Muscle layer of colon (tissue), 2 donors: ENCODE results near the gene CEP128.

Source experiments
- H3K27ac ChIP-seq: one replicate; pipeline ENCODE4 v1.7.0; 2013; ENCODE audit warnings: low read depth, mild to moderate bottlenecking, low read length, moderate library complexity
- H3K27me3 ChIP-seq, 2 donors: one replicate each; pipeline ENCODE4 v1.7.0; 2013; ENCODE audit warnings: low read length in 2 of 2, mild to moderate bottlenecking in 2 of 2; ENCODE audit not compliant: insufficient read depth in 2 of 2, control insufficient read depth in 1 of 2
- H3K36me3 ChIP-seq: one replicate; pipeline ENCODE4 v1.7.0; 2013; ENCODE audit warnings: mild to moderate bottlenecking, low read length; ENCODE audit not compliant: insufficient read depth
- H3K4me1 ChIP-seq: one replicate; pipeline ENCODE4 v1.7.0; 2013; ENCODE audit warnings: mild to moderate bottlenecking, low read length; ENCODE audit not compliant: insufficient read depth
- H3K4me3 ChIP-seq, 2 donors: one replicate each; pipeline ENCODE4 v1.7.0; 2013; ENCODE audit warnings: low read length in 2 of 2, low read depth in 1 of 2, mild to moderate bottlenecking in 1 of 2, moderate library complexity in 1 of 2
- H3K9ac ChIP-seq: one replicate; pipeline ENCODE4 v1.7.0; 2013; ENCODE audit warnings: low read length
- H3K9me3 ChIP-seq: one replicate; pipeline ENCODE4 v1.7.0; 2013; ENCODE audit warnings: mild to moderate bottlenecking, low read length
- donor health status: abdominal sarcoma.
- donor health status: Adenocarcinoma of cecum.

CEP128 gene

DNA sequence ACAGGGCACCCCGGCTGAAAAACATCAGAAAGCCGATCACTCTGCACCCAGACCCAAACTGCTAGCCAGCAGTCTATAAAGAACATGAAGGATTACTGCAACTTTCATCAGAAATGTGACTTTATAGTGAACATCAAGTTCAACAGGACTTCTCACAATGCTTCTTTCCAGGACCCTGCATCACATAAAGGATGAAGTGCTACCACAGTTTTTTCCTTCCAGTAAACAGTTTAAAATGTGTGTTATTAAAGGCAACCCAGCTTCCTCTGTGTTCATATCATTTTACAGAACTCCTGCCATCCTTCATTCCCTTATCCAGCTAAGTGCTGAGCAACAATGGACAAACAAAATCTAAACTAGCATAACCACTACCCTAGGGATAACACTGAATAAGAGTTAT lies 449.9 kb downstream of the CEP128 start:
- no peaks in the 10 kb centered on the region for H3K9me3 ChIP-seq
- H3K27ac ChIP-seq, result no peak overlapping the region
- H3K36me3 ChIP-seq, result no peaks in the 10 kb centered on the region
- H3K4me1 ChIP-seq, result no peaks in the 10 kb centered on the region
- no peak overlapping the region for H3K9ac ChIP-seq
- H3K27me3 ChIP-seq, result no peaks in the 10 kb centered on the region
- no peak overlapping the region for H3K4me3 ChIP-seq

DNA sequence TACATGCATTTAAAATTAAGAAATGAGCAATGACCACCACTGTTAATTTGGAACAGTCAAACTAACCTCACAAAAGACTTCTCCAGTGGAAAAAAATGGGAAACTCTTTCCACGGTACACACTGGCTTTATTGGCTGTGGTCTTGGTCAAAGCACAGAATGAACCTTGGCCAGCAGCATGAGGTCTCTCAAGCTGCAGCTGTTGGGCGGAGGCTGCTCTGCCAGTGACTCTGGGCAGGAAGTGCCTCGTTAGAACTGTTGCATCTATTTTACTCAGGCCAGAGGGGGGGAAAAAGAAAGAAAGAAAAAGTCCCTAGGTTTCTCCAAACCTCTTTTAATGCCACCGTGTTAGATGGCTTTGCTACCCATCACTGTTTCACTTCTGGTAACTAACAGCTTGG lies 450.4 kb downstream of the CEP128 start:
- Histone ChIP-seq H3K9ac (no peak overlapping the region), H3K4me3 (no peak overlapping the region), H3K27me3 (no peaks in the 10 kb centered on the region), H3K4me1 (no peaks in the 10 kb centered on the region), H3K9me3 (no peaks in the 10 kb centered on the region), H3K27ac (no peak overlapping the region), H3K36me3 (no peaks in the 10 kb centered on the region)

DNA sequence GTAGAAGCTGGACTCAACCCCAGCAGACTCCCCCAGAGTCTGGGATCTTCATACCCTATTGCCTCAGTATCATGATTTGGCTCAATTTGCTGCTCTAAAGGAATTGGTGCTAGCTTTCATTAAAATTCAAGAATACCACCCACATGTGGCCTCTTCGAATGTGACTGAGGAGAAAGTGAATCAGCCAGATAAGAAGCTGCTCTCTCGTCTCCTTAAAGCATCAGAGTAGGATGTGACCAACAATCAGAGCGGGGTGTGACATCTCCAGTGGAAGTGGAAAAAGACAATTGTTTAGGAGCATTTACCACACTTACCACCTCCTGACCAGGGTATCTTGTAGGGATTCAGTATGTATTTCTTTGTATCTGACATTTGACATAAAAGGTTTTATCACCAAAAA lies 452.0 kb downstream of the CEP128 start:
- H3K4me1 ChIP-seq, result no peaks in the 10 kb centered on the region
- H3K9ac ChIP-seq, result no peak overlapping the region
- H3K27ac ChIP-seq, result no peak overlapping the region
- H3K9me3 ChIP-seq, result no peaks in the 10 kb centered on the region
- H3K27me3 ChIP-seq, result no peaks in the 10 kb centered on the region
- H3K4me3 ChIP-seq, result no peak overlapping the region
- H3K36me3 ChIP-seq, result no peaks in the 10 kb centered on the region

DNA sequence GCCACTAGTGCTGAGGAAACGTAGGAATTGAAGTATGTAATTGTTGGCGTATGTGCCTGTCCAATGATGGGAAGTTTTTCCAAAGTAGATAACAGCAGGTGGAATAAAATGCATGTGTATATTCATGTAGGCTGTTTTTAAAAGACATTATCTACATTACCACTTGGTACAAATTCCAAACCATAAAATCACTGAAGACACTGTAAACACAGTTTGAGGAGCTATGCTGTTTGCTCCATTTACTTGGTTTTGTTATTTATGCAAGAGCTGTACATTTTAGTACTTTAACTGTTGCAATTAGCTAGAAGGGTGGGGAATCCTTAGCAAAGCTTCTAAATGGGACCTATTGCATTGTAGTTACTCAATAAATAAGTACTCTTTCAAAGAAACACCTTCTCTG lies 455.8 kb downstream of the CEP128 start:
- no peaks in the 10 kb centered on the region for H3K9me3 ChIP-seq
- no peak overlapping the region for H3K27ac ChIP-seq
- H3K9ac ChIP-seq, result no peak overlapping the region
- no peaks in the 10 kb centered on the region for H3K27me3 ChIP-seq
- no peaks in the 10 kb centered on the region for H3K36me3 ChIP-seq
- no peaks in the 10 kb centered on the region for H3K4me1 ChIP-seq
- H3K4me3 ChIP-seq, result no peak overlapping the region

DNA sequence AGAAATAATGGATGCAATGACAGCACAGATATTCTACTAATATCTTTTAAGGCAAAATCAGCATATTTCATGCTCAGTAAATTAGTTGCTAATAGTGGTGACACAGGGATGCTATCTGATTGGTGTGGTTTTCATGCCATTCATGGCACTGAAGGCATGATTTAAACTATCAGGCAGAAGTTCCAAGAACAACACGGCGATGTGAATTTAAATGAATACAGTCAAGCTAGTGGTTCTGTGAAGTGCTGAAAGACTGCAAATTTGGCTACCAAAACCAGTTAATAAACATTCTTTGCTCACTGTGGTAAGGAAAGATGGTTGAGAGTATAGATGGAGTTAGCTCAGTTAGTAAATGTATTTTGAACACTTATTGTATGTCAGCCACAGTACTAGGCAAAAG lies 458.2 kb downstream of the CEP128 start:
- no peaks in the 10 kb centered on the region for H3K9me3 ChIP-seq
- no peaks in the 10 kb centered on the region for H3K27me3 ChIP-seq
- no peaks in the 10 kb centered on the region for H3K36me3 ChIP-seq
- H3K9ac ChIP-seq, result no peak overlapping the region
- no peaks in the 10 kb centered on the region for H3K4me1 ChIP-seq
- H3K4me3 ChIP-seq, result no peak overlapping the region
- no peak overlapping the region for H3K27ac ChIP-seq

DNA sequence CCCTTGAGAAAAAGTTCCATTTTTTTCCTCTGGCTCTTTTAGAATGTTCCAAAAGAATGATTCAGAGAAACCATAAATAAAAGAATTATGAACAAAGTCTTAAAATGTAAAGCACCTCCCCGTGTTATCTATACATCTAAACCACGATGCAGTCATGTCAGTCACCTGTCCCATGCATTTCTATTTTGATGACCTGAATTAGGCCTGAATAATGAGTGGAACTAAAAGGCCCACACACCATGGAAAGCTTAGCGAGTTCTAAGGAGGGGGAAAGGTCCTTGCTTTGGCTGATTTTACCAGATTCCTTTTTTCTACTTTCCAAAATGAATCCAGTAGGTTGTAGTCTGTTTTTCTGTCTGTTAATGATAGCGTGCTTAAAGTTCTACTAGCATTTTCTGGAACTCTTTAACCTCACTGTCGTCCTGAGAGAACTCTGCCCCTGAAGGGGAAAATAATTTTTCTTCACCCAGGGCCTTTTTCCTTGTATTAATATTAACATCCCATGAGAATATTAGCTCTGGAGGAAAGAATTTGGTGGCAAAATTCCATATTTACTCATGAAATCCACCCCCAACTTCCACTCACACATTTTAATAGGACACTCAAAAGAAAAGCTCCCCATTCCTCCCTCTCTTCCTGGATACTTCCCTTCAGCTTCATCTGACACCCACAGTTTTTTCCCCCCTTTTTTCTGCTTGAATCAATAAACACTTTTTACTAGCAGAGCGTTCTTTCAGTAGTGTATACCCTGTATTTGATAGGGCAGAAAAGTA lies 464.0 kb downstream of the CEP128 start:
- Histone ChIP-seq H3K27ac (no peak overlapping the region), H3K9me3 (no peaks in the 10 kb centered on the region), H3K4me3 (no peak overlapping the region), H3K4me1 (no peaks in the 10 kb centered on the region), H3K9ac (no peak overlapping the region), H3K27me3 (no peaks in the 10 kb centered on the region), H3K36me3 (no peaks in the 10 kb centered on the region)

DNA sequence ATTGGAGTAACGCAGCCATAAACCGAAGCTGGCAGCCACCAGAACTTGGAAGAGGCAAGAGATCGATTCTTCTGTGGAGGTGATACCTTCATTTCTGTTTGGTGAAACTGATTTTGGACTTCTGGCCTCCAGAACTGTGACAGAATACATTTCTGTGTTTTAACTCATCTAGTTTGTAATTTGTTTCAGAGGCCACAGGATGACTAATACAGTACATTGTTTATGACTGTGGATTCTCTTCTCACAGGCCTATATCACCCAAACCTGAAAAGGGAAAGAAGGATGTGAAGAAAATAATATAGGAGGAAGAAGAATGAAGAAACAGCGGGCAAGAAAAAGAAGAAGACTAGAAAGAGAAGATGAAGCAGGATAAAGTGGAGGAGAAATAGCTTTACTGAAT lies 466.5 kb downstream of the CEP128 start:
- H3K9me3 ChIP-seq, result no peaks in the 10 kb centered on the region
- no peak overlapping the region for H3K27ac ChIP-seq
- H3K9ac ChIP-seq, result no peak overlapping the region
- no peak overlapping the region for H3K4me3 ChIP-seq
- no peaks in the 10 kb centered on the region for H3K4me1 ChIP-seq
- no peaks in the 10 kb centered on the region for H3K27me3 ChIP-seq
- no peaks in the 10 kb centered on the region for H3K36me3 ChIP-seq

DNA sequence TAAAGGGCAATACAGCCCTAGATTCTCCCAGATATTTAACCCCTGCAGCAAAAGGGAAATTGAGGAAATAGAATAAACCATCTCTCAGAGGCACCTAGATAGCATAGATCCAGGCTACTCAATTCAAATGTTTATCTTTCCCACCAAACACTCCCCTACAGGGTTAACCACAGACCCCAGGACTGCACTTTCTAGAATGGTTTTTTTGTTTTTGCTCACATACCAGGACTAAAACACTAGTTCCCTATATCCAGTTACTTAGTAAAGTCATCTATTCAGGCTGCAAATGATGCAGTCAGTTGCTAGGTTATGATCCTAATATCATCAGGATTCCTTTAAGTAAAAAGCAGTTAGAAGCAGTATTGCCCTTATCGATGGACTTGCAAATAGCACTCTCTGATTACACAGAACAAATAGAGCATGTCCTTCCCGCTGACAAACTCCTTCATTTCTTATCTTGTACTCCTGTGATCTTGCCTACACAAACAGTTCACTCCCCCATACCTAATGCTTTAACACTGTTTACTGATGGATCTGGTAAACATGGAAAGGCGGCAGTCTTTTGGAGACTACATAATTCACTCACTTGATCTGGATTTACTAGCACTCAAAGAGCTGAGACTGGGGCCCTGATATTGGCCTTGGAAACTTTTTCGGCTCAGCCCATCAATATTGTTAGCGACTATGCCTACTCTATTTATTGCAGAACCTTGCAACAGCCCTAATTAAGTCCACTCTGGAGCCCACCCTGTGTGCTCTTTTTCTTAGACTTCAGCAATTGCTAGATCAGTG lies 473.0 kb downstream of the CEP128 start:
- Histone ChIP-seq H3K27me3 (no peaks in the 10 kb centered on the region), H3K4me3 (no peak overlapping the region), H3K9me3 (no peaks in the 10 kb centered on the region), H3K4me1 (no peaks in the 10 kb centered on the region), H3K27ac (no peak overlapping the region), H3K36me3 (no peaks in the 10 kb centered on the region), H3K9ac (no peak overlapping the region)

DNA sequence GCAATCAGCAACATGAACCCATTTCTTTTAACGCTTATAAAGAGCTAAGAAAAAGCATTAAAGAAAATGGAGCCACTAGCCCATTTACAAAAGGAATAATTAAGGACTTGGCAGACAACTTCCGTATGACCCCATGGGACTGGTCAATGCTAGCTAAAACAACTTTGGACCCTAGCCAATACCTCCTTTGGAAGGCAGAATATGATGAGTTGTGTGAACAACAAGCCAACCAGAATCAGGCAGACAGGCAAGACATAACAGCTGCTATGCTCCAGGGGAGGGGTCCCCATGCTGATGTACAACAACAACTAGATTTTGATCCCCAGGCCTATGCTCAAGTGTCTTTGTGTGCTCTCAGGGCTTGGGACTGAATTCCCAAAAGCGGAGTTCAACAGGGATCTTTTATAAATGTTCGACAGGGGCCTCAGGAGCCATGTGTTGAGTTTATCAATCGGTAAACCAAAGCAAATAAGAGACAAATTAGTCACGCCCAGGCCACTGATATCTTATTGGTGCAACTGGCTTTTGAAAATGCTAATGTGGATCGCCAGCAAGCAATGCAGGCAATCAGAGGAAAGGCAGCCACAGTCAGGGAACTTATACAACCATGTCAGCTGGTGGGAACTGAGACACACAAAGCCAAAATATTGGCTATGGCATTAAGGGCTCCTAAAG lies 475.9 kb downstream of the CEP128 start:
- Histone ChIP-seq H3K9ac (no peak overlapping the region), H3K9me3 (no peaks in the 10 kb centered on the region), H3K36me3 (no peaks in the 10 kb centered on the region), H3K27ac (no peak overlapping the region), H3K4me1 (no peaks in the 10 kb centered on the region), H3K4me3 (no peak overlapping the region), H3K27me3 (no peaks in the 10 kb centered on the region)

DNA sequence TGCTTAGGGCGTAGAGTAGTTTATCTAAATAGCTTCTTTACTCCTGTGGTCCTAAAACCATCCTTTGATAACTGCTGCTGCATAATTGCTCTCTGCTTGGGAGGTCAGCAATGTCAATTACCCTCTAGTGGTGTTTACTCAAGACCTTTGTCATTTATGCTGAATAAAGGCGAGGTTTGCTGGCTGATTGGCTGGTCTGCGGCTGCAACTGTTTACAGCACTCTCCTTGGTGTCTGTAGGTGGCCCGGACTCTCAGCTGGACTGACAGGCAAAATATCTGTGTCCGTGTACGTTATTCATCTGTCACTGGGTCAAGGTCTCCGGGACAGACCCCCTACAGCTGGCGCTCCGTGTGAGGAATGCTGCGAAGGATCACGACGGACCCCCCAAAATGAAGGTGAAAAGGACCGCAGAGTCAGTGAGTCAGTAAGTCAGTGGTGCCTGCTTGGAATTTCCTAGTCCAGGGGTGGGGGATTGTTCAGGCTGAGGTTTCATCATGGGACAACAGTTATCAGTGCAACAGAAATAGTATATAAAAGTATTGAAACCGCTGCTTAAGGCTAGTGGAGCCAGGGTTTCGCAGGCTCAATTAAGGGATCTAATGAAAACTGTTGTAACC lies 476.9 kb downstream of the CEP128 start:
- Histone ChIP-seq H3K4me1 (no peaks in the 10 kb centered on the region), H3K36me3 (no peaks in the 10 kb centered on the region), H3K4me3 (no peak overlapping the region), H3K9me3 (no peaks in the 10 kb centered on the region), H3K27ac (no peak overlapping the region), H3K9ac (no peak overlapping the region), H3K27me3 (no peaks in the 10 kb centered on the region)

DNA sequence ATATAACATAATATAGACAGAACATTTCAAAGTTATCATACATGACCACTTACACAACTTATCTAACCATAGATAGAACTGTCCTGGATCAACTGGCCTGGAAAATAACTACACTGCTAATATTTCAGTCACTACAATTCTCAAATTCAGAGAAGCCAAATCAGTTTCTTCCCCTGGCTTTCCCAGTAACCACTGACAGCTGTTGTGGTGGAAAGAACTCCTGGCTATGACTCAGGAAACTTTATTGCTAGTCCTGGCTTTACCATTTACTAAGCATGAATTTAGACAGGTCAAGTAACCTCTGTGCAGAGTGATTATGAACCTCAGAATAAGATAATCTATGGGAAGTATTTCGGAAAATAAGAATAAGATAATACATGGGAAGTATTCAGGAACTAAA lies 485.3 kb downstream of the CEP128 start:
- H3K4me3 ChIP-seq, result no peak overlapping the region
- H3K9me3 ChIP-seq, result no peaks in the 10 kb centered on the region
- no peaks in the 10 kb centered on the region for H3K4me1 ChIP-seq
- H3K27me3 ChIP-seq, result no peaks in the 10 kb centered on the region
- H3K27ac ChIP-seq, result no peak overlapping the region
- H3K9ac ChIP-seq, result no peak overlapping the region
- H3K36me3 ChIP-seq, result no peaks in the 10 kb centered on the region
